ENCODE measurements around the gene FBXL13. TPM values are rescaled to one million over a fixed set of nuclear protein-coding genes. Genes with fewer than 3 reads are reported as not detected.

FBXL13 gene
- total RNA-seq, 1 donor from 2014 or later = 0.98 TPM

GRCh38 chr7:103117465-103117864, 42.9 kb upstream of the FBXL13 start:
- H3K9me3 ChIP-seq = no peaks in the 10 kb centered on the region
- DNase-seq (ENCODE audit: extremely low spot score in 2 of 2) = no peak
- H3K4me1 ChIP-seq = no peaks in the 10 kb centered on the region
- TF ChIP-seq POLR2AphosphoS5 (IDR thresholded peaks at IDR 0.05; ENCODE audit: insufficient read depth in 1 of 2, low read depth in 1 of 2) (no peak), POLR2A (IDR thresholded peaks at IDR 0.05) (no peak)
- H3K36me3 ChIP-seq = peaks cover 0 to 21% of the 10 kb centered on the region in 2 donors
- intact Hi-C loops (cut with DNase I) = no loop called here
- H3K27ac ChIP-seq = no peak overlapping the region
- H3K27me3 ChIP-seq = no peaks in the 10 kb centered on the region
- H3K4me3 ChIP-seq = no peak overlapping the region

DNA sequence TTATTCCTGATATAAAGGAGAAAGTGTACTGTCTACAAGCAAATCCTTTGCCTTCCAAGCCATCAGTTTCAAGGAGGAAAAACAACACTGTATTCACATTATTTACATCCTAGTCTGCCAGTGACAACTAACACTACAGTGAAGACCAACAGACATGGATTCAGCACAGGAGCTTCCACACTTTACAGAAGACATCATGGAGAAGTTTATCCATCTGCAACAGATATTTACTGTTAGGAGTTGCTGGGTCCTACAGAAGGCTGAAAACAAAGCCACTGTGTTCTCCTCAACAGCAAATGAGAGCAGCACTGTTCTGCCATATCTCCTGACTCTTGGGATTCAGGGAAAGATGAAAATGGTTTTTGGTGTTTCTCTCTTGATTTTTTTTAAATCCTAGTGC, 42.4 kb upstream of the FBXL13 start:
- H3K27ac ChIP-seq = no peak overlapping the region
- no peak for DNase-seq (ENCODE audit: extremely low spot score in 2 of 2)
- H3K4me1 ChIP-seq = no peaks in the 10 kb centered on the region
- peaks cover 0 to 18% of the 10 kb centered on the region in 2 donors for H3K36me3 ChIP-seq
- no peak overlapping the region for H3K4me3 ChIP-seq
- H3K9me3 ChIP-seq = no peaks in the 10 kb centered on the region
- TF ChIP-seq, protein P1, sequence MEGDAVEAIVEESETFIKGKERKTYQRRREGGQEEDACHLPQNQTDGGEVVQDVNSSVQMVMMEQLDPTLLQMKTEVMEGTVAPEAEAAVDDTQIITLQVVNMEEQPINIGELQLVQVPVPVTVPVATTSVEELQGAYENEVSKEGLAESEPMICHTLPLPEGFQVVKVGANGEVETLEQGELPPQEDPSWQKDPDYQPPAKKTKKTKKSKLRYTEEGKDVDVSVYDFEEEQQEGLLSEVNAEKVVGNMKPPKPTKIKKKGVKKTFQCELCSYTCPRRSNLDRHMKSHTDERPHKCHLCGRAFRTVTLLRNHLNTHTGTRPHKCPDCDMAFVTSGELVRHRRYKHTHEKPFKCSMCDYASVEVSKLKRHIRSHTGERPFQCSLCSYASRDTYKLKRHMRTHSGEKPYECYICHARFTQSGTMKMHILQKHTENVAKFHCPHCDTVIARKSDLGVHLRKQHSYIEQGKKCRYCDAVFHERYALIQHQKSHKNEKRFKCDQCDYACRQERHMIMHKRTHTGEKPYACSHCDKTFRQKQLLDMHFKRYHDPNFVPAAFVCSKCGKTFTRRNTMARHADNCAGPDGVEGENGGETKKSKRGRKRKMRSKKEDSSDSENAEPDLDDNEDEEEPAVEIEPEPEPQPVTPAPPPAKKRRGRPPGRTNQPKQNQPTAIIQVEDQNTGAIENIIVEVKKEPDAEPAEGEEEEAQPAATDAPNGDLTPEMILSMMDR (IDR thresholded peaks at IDR 0.05) = no peak
- TF ChIP-seq POLR2AphosphoS5 (IDR thresholded peaks at IDR 0.05; ENCODE audit: insufficient read depth in 1 of 2, low read depth in 1 of 2) (no peak), POLR2A (IDR thresholded peaks at IDR 0.05) (no peak)
- intact Hi-C loops (cut with DNase I) = no loop called here
- H3K27me3 ChIP-seq = no peaks in the 10 kb centered on the region

GRCh38 chr7:103116511-103116910, 41.9 kb upstream of the FBXL13 start:
- no peak for DNase-seq (ENCODE audit: extremely low spot score in 2 of 2)
- intact Hi-C loops (cut with DNase I) = no loop called here
- H3K27ac ChIP-seq = no peak overlapping the region
- TF ChIP-seq, protein P1 (IDR thresholded peaks at IDR 0.05) = no peak
- H3K4me1 ChIP-seq = no peaks in the 10 kb centered on the region
- no peak overlapping the region for H3K4me3 ChIP-seq
- no peaks in the 10 kb centered on the region for H3K27me3 ChIP-seq
- H3K9me3 ChIP-seq = no peaks in the 10 kb centered on the region
- peaks cover 0 to 14% of the 10 kb centered on the region in 2 donors for H3K36me3 ChIP-seq

GRCh38 chr7:103115771-103116170, 41.2 kb upstream of the FBXL13 start:
- Histone ChIP-seq H3K4me3 (no peak overlapping the region), H3K27ac (no peak overlapping the region), H3K4me1 (no peaks in the 10 kb centered on the region), H3K36me3 (peaks cover 0 to 7% of the 10 kb centered on the region in 2 donors), H3K9me3 (no peaks in the 10 kb centered on the region), H3K27me3 (no peaks in the 10 kb centered on the region)
- intact Hi-C loops (cut with DNase I) = no loop called here
- DNase-seq (ENCODE audit: extremely low spot score in 2 of 2) = no peak
- TF ChIP-seq POLR2AphosphoS5 (IDR thresholded peaks at IDR 0.05; ENCODE audit: insufficient read depth in 1 of 2, low read depth in 1 of 2) = no peak
- TF ChIP-seq POLR2A (IDR thresholded peaks at IDR 0.05) = no peak
- TF ChIP-seq, protein P1 (IDR thresholded peaks at IDR 0.05) = no peak

DNA sequence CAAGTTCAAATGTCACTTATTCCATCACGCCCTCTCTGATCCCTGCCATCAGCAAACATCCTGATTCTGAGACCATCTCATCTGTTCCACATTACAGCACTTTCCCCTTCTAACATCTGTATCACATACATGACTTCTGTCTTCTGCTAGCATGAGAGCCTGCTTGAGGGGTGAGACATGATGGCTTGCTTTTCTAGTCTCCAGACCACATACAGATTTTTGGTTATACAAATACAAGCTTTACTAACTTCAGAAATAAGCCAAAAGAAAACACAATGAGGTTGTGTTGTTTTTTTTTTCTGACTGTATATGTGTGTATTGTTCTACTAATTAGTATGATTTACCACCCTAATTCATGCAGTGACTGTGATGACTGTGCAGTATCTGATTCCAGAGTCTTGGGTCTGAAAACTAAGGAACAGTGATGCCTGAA, 40.0 kb upstream of the FBXL13 start:
- DNase-seq (ENCODE audit: extremely low spot score in 2 of 2) = no peak
- no peak overlapping the region for H3K4me3 ChIP-seq
- H3K9me3 ChIP-seq = no peaks in the 10 kb centered on the region
- H3K27me3 ChIP-seq = no peaks in the 10 kb centered on the region
- peaks cover 0 to 2% of the 10 kb centered on the region in 2 donors for H3K36me3 ChIP-seq
- no peak overlapping the region for H3K27ac ChIP-seq
- intact Hi-C loops (cut with DNase I) = no loop called here
- TF ChIP-seq, protein P1 (IDR thresholded peaks at IDR 0.05) = no peak
- no peak for TF ChIP-seq POLR2AphosphoS5 (IDR thresholded peaks at IDR 0.05; ENCODE audit: insufficient read depth in 1 of 2, low read depth in 1 of 2)
- TF ChIP-seq POLR2A (IDR thresholded peaks at IDR 0.05) = no peak
- no peaks in the 10 kb centered on the region for H3K4me1 ChIP-seq

Data from vagina (tissue), 2 donors.